ENCODE measurements around the gene DPH6.

DNA sequence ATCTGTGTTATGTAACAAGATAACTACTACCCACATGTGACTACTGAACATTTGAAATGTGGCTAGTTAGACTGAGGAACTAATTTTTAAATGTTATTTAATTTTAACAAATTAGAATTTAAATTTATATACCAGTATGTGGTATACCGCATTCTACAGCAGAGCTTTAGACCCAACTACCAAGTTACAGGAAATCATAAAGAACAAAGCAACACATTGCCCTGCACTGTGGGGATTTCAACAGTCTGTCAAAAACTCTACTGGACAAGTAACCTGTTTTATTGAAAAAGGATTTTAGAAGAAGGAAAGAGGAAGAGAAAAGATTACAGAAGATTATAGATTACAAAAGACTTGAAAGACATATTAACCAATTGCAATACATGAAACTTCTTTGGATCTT lies 64.9 kb downstream of the DPH6 start:
- TF ChIP-seq EZH2 (IDR thresholded peaks at IDR 0.05; ENCODE audit: insufficient read depth, poor library complexity, severe bottlenecking) (no peak), EZH2phosphoT487 (IDR thresholded peaks at IDR 0.05; ENCODE audit: insufficient read depth, low read depth) (no peak)
